Trophoblast cell (in vitro differentiated cells and primary cell): ENCODE results near the gene GLP1R.

ENCODE experiments used
- DNase-seq, 2 donors: peaks; one replicate each; pipeline ENCODE4 v3.0.0-alpha.2; 2016
- H2AFZ ChIP-seq: 2 replicates; pipeline ENCODE4 v1.6.1; 2013; ENCODE audit warnings: low read length, moderate library complexity, mild to moderate bottlenecking; ENCODE audit not compliant: insufficient read depth, poor library complexity
- H2AK5ac ChIP-seq: 2 replicates; pipeline ENCODE4 v1.6.1; 2013; ENCODE audit warnings: mild to moderate bottlenecking, low read length
- H2BK120ac ChIP-seq: 2 replicates; pipeline ENCODE4 v1.6.1; 2013; ENCODE audit warnings: low read length, mild to moderate bottlenecking, moderate library complexity; ENCODE audit not compliant: insufficient read depth, poor library complexity
- H2BK12ac ChIP-seq: 2 replicates; pipeline ENCODE4 v1.6.1; 2013; ENCODE audit warnings: mild to moderate bottlenecking, low read length, moderate library complexity
- H2BK5ac ChIP-seq: 2 replicates; pipeline ENCODE4 v1.6.1; 2013; ENCODE audit warnings: low read length, low read depth, moderate library complexity, mild to moderate bottlenecking; ENCODE audit not compliant: poor library complexity
- H3K14ac ChIP-seq: 2 replicates; pipeline ENCODE4 v1.6.1; 2013; ENCODE audit warnings: mild to moderate bottlenecking, low read length
- H3K18ac ChIP-seq: 2 replicates; pipeline ENCODE4 v1.6.1; 2013; ENCODE audit warnings: mild to moderate bottlenecking, low read length
- H3K23ac ChIP-seq: 2 replicates; pipeline ENCODE4 v1.6.1; 2013; ENCODE audit warnings: low read length
- H3K27ac ChIP-seq: 2 replicates; pipeline ENCODE4 v1.5.1; 2013; ENCODE audit warnings: low read depth, mild to moderate bottlenecking, inconsistent platforms, low read length, moderate library complexity
- H3K27me3 ChIP-seq: 2 replicates; pipeline ENCODE4 v1.6.1; 2013; ENCODE audit warnings: inconsistent platforms, mild to moderate bottlenecking, low read length, moderate library complexity; ENCODE audit not compliant: insufficient read depth
- H3K36me3 ChIP-seq, 2 experiments: 1 replicate in 1 of 2; 2 replicates in 1 of 2; pipeline ENCODE4 v1.6.1; 2013; ENCODE audit warnings: low read length in 2 of 2, mild to moderate bottlenecking in 2 of 2, moderate library complexity in 1 of 2; ENCODE audit not compliant: insufficient read depth in 2 of 2, control insufficient read depth in 1 of 2
- H3K4ac ChIP-seq: 2 replicates; pipeline ENCODE4 v1.6.1; 2013; ENCODE audit warnings: low read depth, mild to moderate bottlenecking, low read length, moderate library complexity
- H3K4me1 ChIP-seq, 2 experiments: 1 replicate in 1 of 2; 2 replicates in 1 of 2; pipeline ENCODE4 v1.6.1; 2013; ENCODE audit warnings: low read length in 2 of 2, mild to moderate bottlenecking in 2 of 2, moderate library complexity in 1 of 2; ENCODE audit not compliant: insufficient read depth in 2 of 2, control insufficient read depth in 1 of 2
- H3K4me2 ChIP-seq: 2 replicates; pipeline ENCODE4 v1.6.1; 2013; ENCODE audit warnings: inconsistent platforms, mild to moderate bottlenecking, low read length, moderate library complexity
- H3K4me3 ChIP-seq: 2 replicates; pipeline ENCODE4 v1.5.1; 2013; ENCODE audit warnings: mild to moderate bottlenecking, low read depth, low read length, inconsistent platforms
- H3K79me1 ChIP-seq: one replicate; pipeline ENCODE4 v1.6.1; 2013; ENCODE audit warnings: low read length
- H3K79me2 ChIP-seq: 2 replicates; pipeline ENCODE4 v1.6.1; 2013; ENCODE audit warnings: low read length, mild to moderate bottlenecking; ENCODE audit not compliant: control insufficient read depth, insufficient read depth, poor library complexity
- H3K9ac ChIP-seq: 2 replicates; pipeline ENCODE4 v1.6.1; 2013; ENCODE audit warnings: mild to moderate bottlenecking, low read length
- H3K9me3 ChIP-seq: 2 replicates; pipeline ENCODE4 v1.6.1; 2013; ENCODE audit warnings: low read depth, mild to moderate bottlenecking, control low read depth, inconsistent platforms, low read length; ENCODE audit not compliant: insufficient read depth
- H4K12ac ChIP-seq: 2 replicates; pipeline ENCODE4 v1.6.1; 2013; ENCODE audit warnings: low read depth, mild to moderate bottlenecking, low read length, moderate library complexity
- H4K8ac ChIP-seq: 2 replicates; pipeline ENCODE4 v1.6.1; 2013; ENCODE audit warnings: low read depth, mild to moderate bottlenecking, low read length, moderate library complexity
- H4K91ac ChIP-seq: one replicate; pipeline ENCODE4 v1.6.1; 2013; ENCODE audit warnings: low read depth, mild to moderate bottlenecking, low read length, moderate library complexity
- WGBS: extraction: QIAGEN DNeasy Blood & Tissue Kit; methylation state at CpG from one replicate; pipeline ENCODE4 v1.1.7; 2013; ENCODE audit warnings: missing lambda C conversion rate; ENCODE audit not compliant: insufficient read length, insufficient coverage; ENCODE audit errors: extremely low coverage; 5-methylcytosine and 5-hydroxymethylcytosine counted together

The GLP1R gene

GRCh38 chr6:39073471-39074355, 25.1 kb downstream of the GLP1R start:
- Histone ChIP-seq H3K27ac (no peak overlapping the region), H2AFZ (no peak overlapping the region), H3K4ac (no peak overlapping the region), H3K79me1 (no peaks in the 10 kb centered on the region), H2BK120ac (no peak overlapping the region), H3K4me3 (no peak overlapping the region), H4K91ac (no peak overlapping the region), H3K18ac (no peak overlapping the region), H2BK5ac (no peak overlapping the region), H3K79me2 (no peaks in the 10 kb centered on the region), H3K14ac (no peak overlapping the region), H3K9me3 (no peaks in the 10 kb centered on the region), H3K4me1 (no peaks in the 10 kb centered on the region), H3K23ac (no peak overlapping the region), H3K4me2 (no peak overlapping the region), H4K8ac (no peak overlapping the region), H3K36me3 (no peaks in the 10 kb centered on the region), H2BK12ac (no peak overlapping the region), H3K27me3 (no peaks in the 10 kb centered on the region), H2AK5ac (no peak overlapping the region), H4K12ac (no peak overlapping the region), H3K9ac (no peak overlapping the region)
- DNase-seq, result no peak
- no CpG with 5 or more reads among the region's 17 CpGs for WGBS

- no peak overlapping the region for H3K4ac ChIP-seq
- H3K9ac ChIP-seq, result no peak overlapping the region
- H3K18ac ChIP-seq, result no peak overlapping the region
- no peaks in the 10 kb centered on the region for H3K4me1 ChIP-seq
- H2BK12ac ChIP-seq, result no peak overlapping the region
- H3K79me2 ChIP-seq, result no peaks in the 10 kb centered on the region
- no peak overlapping the region for H3K27ac ChIP-seq
- H3K27me3 ChIP-seq, result no peaks in the 10 kb centered on the region
- DNase-seq, result no peak
- H3K4me3 ChIP-seq, result no peak overlapping the region
- no peak overlapping the region for H3K14ac ChIP-seq
- no CpG with 5 or more reads among the region's 9 CpGs for WGBS
- H3K4me2 ChIP-seq, result no peak overlapping the region
- H2AFZ ChIP-seq, result no peak overlapping the region
- no peak overlapping the region for H4K12ac ChIP-seq
- H3K36me3 ChIP-seq, result no peaks in the 10 kb centered on the region
- H2BK120ac ChIP-seq, result no peak overlapping the region
- H2AK5ac ChIP-seq, result no peak overlapping the region
- no peak overlapping the region for H4K8ac ChIP-seq
- no peaks in the 10 kb centered on the region for H3K9me3 ChIP-seq
- no peaks in the 10 kb centered on the region for H3K79me1 ChIP-seq
- H2BK5ac ChIP-seq, result no peak overlapping the region
- no peak overlapping the region for H4K91ac ChIP-seq
- H3K23ac ChIP-seq, result no peak overlapping the region
Measured at GRCh38 chr6:39074486-39074885, 25.9 kb downstream of the GLP1R start.

- H2AFZ ChIP-seq, result no peak overlapping the region
- no peak overlapping the region for H3K23ac ChIP-seq
- no peak overlapping the region for H2BK120ac ChIP-seq
- no peak overlapping the region for H2AK5ac ChIP-seq
- no peak for DNase-seq
- H3K4ac ChIP-seq, result no peak overlapping the region
- no peaks in the 10 kb centered on the region for H3K4me1 ChIP-seq
- H3K79me1 ChIP-seq, result no peaks in the 10 kb centered on the region
- no peak overlapping the region for H2BK12ac ChIP-seq
- no peak overlapping the region for H3K4me2 ChIP-seq
- no peaks in the 10 kb centered on the region for H3K27me3 ChIP-seq
- no peak overlapping the region for H4K8ac ChIP-seq
- no peak overlapping the region for H3K4me3 ChIP-seq
- no peak overlapping the region for H3K27ac ChIP-seq
- no peak overlapping the region for H3K18ac ChIP-seq
- no CpG with 5 or more reads among the region's 12 CpGs for WGBS
- no peak overlapping the region for H3K14ac ChIP-seq
- H4K12ac ChIP-seq, result no peak overlapping the region
- no peaks in the 10 kb centered on the region for H3K9me3 ChIP-seq
- H3K36me3 ChIP-seq, result no peaks in the 10 kb centered on the region
- H3K9ac ChIP-seq, result no peak overlapping the region
- H4K91ac ChIP-seq, result no peak overlapping the region
- no peaks in the 10 kb centered on the region for H3K79me2 ChIP-seq
- H2BK5ac ChIP-seq, result no peak overlapping the region
Measured at GRCh38 chr6:39075010-39075686, 26.6 kb downstream of the GLP1R start.

- Histone ChIP-seq H3K18ac (no peak overlapping the region), H2AFZ (no peak overlapping the region), H2BK5ac (no peak overlapping the region), H3K27ac (no peak overlapping the region), H3K36me3 (no peaks in the 10 kb centered on the region), H3K4ac (no peak overlapping the region), H3K14ac (no peak overlapping the region), H2BK12ac (no peak overlapping the region), H3K79me2 (no peaks in the 10 kb centered on the region), H3K9ac (no peak overlapping the region), H3K27me3 (no peaks in the 10 kb centered on the region), H2AK5ac (no peak overlapping the region), H2BK120ac (no peak overlapping the region), H3K9me3 (no peaks in the 10 kb centered on the region), H3K4me3 (no peak overlapping the region), H3K4me2 (no peak overlapping the region), H4K12ac (no peak overlapping the region), H3K4me1 (no peaks in the 10 kb centered on the region), H3K23ac (no peak overlapping the region), H4K8ac (no peak overlapping the region), H4K91ac (no peak overlapping the region), H3K79me1 (no peaks in the 10 kb centered on the region)
- DNase-seq, result no peak
- no CpG with 5 or more reads among the region's 11 CpGs for WGBS
Measured at GRCh38 chr6:39075807-39076622, 27.4 kb downstream of the GLP1R start.
